Neutrophil (primary cell): Measurements from ENCODE around the gene C20orf204.

Experiments used
- H3K27ac ChIP-seq: fragments of 200-600 bp; sonication (generic); 2 replicates; pipeline ENCODE4 v1.5.1; 2016; ENCODE audit warnings: mild to moderate bottlenecking, moderate library complexity
- H3K27me3 ChIP-seq: fragments of 200-600 bp; sonication (generic); 2 replicates; pipeline ENCODE4 v1.6.0; 2016; ENCODE audit warnings: mild to moderate bottlenecking
- H3K36me3 ChIP-seq: fragments of 200-600 bp; sonication (generic); 2 replicates; pipeline ENCODE4 v1.5.1; 2017
- H3K4me1 ChIP-seq, 2 experiments: fragments of 200-600 bp in 1 of 2; sonication (generic) in 1 of 2; 1 replicate in 1 of 2; 2 replicates in 1 of 2; pipeline versions ENCODE4 v1.5.1 to v1.6.1; 2013 to 2016; ENCODE audit warnings: low read depth in 1 of 2, low read length in 1 of 2, mild to moderate bottlenecking in 1 of 2, moderate library complexity in 1 of 2; ENCODE audit not compliant: control insufficient read depth in 1 of 2, insufficient read depth in 1 of 2
- H3K4me3 ChIP-seq, 2 experiments: fragments of 200-600 bp in 1 of 2; sonication (generic) in 1 of 2; 1 replicate in 1 of 2; 2 replicates in 1 of 2; pipeline ENCODE4 v1.5.1; 2013 to 2016; ENCODE audit warnings: low read depth in 1 of 2, low read length in 1 of 2, mild to moderate bottlenecking in 1 of 2, moderate library complexity in 1 of 2
- H3K9me3 ChIP-seq: fragments of 200-600 bp; sonication (generic); 2 replicates; pipeline ENCODE4 v1.5.1; 2016
- CTCF ChIP-seq: fragments of 200-600 bp; sonication (generic); IDR thresholded peaks from 2 replicates; pipeline ENCODE4 v1.5.1; 2016; ENCODE audit warnings: antibody characterized with exemption

The C20orf204 gene

DNA sequence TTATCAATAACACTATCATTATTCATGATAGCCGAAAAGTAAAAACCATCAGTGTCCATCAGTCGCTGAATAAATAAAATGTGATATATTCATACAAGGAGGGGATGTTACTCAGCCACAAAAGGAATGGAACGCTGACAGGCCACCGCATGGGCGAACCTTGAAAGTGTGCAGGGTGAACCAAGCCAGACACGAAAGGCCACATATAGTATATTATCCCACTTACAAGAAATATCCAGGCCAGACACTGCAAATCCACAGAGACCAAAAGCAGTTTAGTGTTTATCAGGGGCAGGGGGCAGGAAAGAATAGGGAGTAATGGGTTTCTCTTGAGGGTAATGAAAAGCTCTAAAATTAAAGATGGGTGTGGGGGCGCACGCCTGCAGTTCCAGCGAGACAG lies 7.8 kb downstream of the C20orf204 start:
- Histone ChIP-seq H3K27ac (no peak overlapping the region), H3K4me1 (peaks cover 17 to 24% of the 10 kb centered on the region in 2 experiments), H3K27me3 (peaks cover 99% of the 10 kb centered on the region)

GRCh38 chr20:64044484-64045247 lies 8.7 kb downstream of the C20orf204 start:
- Histone ChIP-seq H3K9me3 (no peaks in the 10 kb centered on the region), H3K36me3 (no peaks in the 10 kb centered on the region), H3K27me3 (peaks cover 99% of the 10 kb centered on the region), H3K27ac (no peak overlapping the region), H3K4me1 (peaks cover 12 to 19% of the 10 kb centered on the region in 2 experiments), H3K4me3 (no peak overlapping the region)
- no peak for TF ChIP-seq CTCF

More for the DNA sequence above, 7.8 kb downstream of the C20orf204 start:
- TF ChIP-seq CTCF = no peak
- no peaks in the 10 kb centered on the region for H3K36me3 ChIP-seq
- H3K9me3 ChIP-seq = no peaks in the 10 kb centered on the region
- H3K4me3 ChIP-seq = no peak overlapping the region

GRCh38 chr20:64045346-64046011 lies 9.5 kb downstream of the C20orf204 start:
- no peaks in the 10 kb centered on the region for H3K9me3 ChIP-seq
- no peak overlapping the region for H3K4me3 ChIP-seq
- no peak for TF ChIP-seq CTCF
- peaks cover 12 to 24% of the 10 kb centered on the region in 2 experiments for H3K4me1 ChIP-seq
- no peaks in the 10 kb centered on the region for H3K36me3 ChIP-seq
- no peak overlapping the region for H3K27ac ChIP-seq
- H3K27me3 ChIP-seq = peaks cover 99% of the 10 kb centered on the region

DNA sequence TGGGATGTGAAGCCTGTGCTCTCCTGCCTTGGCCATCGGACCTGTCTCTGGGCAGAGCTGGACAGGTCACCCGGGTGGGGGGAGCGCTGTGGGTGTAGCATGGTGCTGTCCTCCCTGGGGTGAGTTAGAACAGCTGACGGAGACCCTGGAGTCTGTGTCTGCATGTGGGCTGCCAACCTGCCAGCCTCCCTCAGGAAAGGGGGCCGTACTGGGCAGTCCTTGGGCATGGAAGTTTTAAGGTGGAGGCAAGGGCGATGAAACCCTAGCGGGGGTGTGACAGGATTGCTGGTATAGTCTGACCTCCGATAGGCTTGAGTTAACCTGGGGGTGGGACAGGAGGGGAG lies 11.0 kb downstream of the C20orf204 start:
- H3K4me3 ChIP-seq = no peak overlapping the region
- no peak for TF ChIP-seq CTCF

DNA sequence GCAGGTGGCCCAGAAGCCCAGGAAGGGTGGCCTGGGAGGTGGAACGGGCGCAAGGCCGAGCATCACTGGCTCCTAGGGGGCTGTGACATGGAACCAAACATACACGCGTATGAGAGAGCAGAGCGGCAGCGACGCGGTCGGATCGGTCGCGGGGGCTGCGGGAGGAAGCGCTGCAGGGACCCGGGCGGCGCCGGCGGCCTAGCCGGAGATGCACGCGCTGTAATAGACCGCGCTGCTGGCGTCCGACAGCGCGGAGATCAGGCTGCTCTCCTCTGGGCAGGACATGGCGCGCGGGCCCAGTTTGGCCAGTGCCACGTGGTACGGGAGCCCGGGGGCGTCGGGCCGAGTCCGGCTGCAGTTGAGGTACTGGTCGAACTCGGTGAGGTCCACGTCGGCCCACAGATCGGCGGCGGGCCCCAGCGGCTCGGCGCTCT lies 12.0 kb downstream of the C20orf204 start:
- no peak overlapping the region for H3K4me3 ChIP-seq
- peaks cover 0 to 10% of the 10 kb centered on the region in 2 experiments for H3K4me1 ChIP-seq
- peaks cover 100% of the 10 kb centered on the region for H3K27me3 ChIP-seq

More for the DNA sequence above, 11.0 kb downstream of the C20orf204 start:
- H3K9me3 ChIP-seq = no peaks in the 10 kb centered on the region
- H3K4me1 ChIP-seq = peaks cover 4 to 16% of the 10 kb centered on the region in 2 experiments
- H3K36me3 ChIP-seq = no peaks in the 10 kb centered on the region
- no peak overlapping the region for H3K27ac ChIP-seq
- peaks cover 99% of the 10 kb centered on the region for H3K27me3 ChIP-seq

More for the DNA sequence above, 12.0 kb downstream of the C20orf204 start:
- H3K9me3 ChIP-seq = no peaks in the 10 kb centered on the region
- H3K36me3 ChIP-seq = no peaks in the 10 kb centered on the region
- no peak for TF ChIP-seq CTCF
- no peak overlapping the region for H3K27ac ChIP-seq
